Osteoblast (primary cell): ENCODE results near the gene FGF9. TPM values are rescaled to one million over a fixed set of nuclear protein-coding genes. Genes with fewer than 3 reads are reported as not detected.

Experiments
- DNase-seq: peaks from one replicate; pipeline ENCODE4 v3.0.0; 2011; ENCODE audit warnings: low spot score, mixed read lengths; ENCODE audit not compliant: insufficient read length; ENCODE audit errors: missing footprints
- H2AFZ ChIP-seq: 2 replicates; pipeline ENCODE4 v1.6.0; 2011; ENCODE audit warnings: mild to moderate bottlenecking, low read length
- H3K27ac ChIP-seq: 2 replicates; pipeline ENCODE4 v1.5.1; 2011; ENCODE audit warnings: mild to moderate bottlenecking, low read depth, low read length, moderate library complexity
- H3K27me3 ChIP-seq: 2 replicates; pipeline ENCODE4 v1.6.0; 2012; ENCODE audit warnings: mild to moderate bottlenecking, control low read depth, inconsistent platforms, low read length, moderate library complexity; ENCODE audit not compliant: insufficient read depth
- H3K36me3 ChIP-seq: 2 replicates; pipeline ENCODE4 v1.5.1; 2011; ENCODE audit warnings: mild to moderate bottlenecking, low read length, control low read depth, moderate library complexity; ENCODE audit not compliant: insufficient read depth
- H3K4me1 ChIP-seq: 2 replicates; pipeline ENCODE4 v1.5.1; 2011; ENCODE audit warnings: mild to moderate bottlenecking, low read length, control low read depth, moderate library complexity; ENCODE audit not compliant: insufficient read depth
- H3K4me2 ChIP-seq: 2 replicates; pipeline ENCODE4 v1.6.0; 2011; ENCODE audit warnings: mild to moderate bottlenecking, low read length; ENCODE audit not compliant: insufficient read depth
- H3K4me3 ChIP-seq: fragments of 200-600 bp; sonication (generic); 3 replicates; pipeline ENCODE4 v1.5.1; 2012; ENCODE audit warnings: mild to moderate bottlenecking, low read length, inconsistent platforms; ENCODE audit not compliant: insufficient read depth
- H3K79me2 ChIP-seq: 2 replicates; pipeline ENCODE4 v1.6.0; 2012; ENCODE audit warnings: mild to moderate bottlenecking, low read length, control low read depth, inconsistent platforms; ENCODE audit not compliant: insufficient read depth
- H3K9me3 ChIP-seq: 2 replicates; pipeline ENCODE4 v1.5.1; 2011; ENCODE audit warnings: low read depth, low read length, control low read depth
- H4K20me1 ChIP-seq: 2 replicates; pipeline ENCODE4 v1.6.0; 2012; ENCODE audit warnings: mild to moderate bottlenecking, low read length, control low read depth; ENCODE audit not compliant: insufficient read depth
- total RNA-seq: library from RNA; depleted of rRNA; stranded (reverse); fragments of >200 nt; gene quantifications from 2 replicates; pipeline ENCODE4 v1.2.3, GENCODE V29; 2012
- TF ChIP-seq, protein P1 (sequence below): IDR thresholded peaks from 2 replicates; pipeline ENCODE4 v1.5.1; 2011; ENCODE audit warnings: mild to moderate bottlenecking, low read depth, low read length, moderate library complexity; ENCODE audit errors: extremely low read depth

Gene FGF9
- not detected in 2 replicates for total RNA-seq

DNA sequence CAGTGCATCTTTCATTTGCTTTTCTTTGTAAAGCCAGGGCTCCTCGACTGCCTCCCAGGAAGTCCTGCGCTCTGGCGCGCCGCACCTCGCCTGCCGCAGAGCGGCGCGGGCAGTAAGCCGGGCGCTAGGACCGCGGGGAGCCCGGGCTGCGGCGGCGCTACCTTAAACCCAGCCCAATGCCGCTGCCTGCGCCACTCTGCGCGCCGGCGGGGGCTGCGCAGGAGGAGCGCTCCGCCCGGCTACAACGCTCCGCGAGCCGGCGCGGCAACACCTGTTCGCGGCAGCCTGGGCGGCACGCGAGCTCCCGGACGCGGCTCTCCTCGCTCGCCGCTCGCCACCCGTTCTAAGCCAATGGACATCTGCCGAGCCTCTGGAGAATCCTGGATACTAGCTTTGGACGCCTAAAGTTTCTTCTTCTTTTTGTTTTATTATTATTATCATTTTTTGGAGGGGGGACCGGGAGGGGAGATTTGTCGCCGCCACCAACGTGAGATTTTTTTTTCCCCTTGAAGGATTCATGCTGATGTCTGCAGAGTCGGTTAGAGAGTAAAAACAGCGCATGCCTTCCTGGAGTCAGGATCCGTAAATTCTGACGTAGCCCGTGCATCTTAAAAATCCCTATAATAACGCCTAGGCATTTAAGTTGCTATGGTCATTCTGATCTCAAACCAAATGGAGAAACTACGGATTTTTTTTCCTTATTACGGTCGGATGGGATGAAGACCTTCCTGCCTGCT is at the start of gene FGF9:
Gene FGF9, plus strand, starts transcription at position 191 of the 737 bp plus-strand sequence. CDS start 840 bp downstream, outside the sequence.
- no peak within 1 kb of the TSS for H3K27ac ChIP-seq
- H3K9me3 ChIP-seq: no peaks in the 10 kb centered on the region
- no peaks in the 10 kb centered on the region for H4K20me1 ChIP-seq
- H3K4me3 ChIP-seq: peak within 1 kb of the TSS; percentile 71
- no peaks in the 10 kb centered on the region for H3K36me3 ChIP-seq
- DNase-seq: peak; percentile 99
- TF ChIP-seq, protein P1, sequence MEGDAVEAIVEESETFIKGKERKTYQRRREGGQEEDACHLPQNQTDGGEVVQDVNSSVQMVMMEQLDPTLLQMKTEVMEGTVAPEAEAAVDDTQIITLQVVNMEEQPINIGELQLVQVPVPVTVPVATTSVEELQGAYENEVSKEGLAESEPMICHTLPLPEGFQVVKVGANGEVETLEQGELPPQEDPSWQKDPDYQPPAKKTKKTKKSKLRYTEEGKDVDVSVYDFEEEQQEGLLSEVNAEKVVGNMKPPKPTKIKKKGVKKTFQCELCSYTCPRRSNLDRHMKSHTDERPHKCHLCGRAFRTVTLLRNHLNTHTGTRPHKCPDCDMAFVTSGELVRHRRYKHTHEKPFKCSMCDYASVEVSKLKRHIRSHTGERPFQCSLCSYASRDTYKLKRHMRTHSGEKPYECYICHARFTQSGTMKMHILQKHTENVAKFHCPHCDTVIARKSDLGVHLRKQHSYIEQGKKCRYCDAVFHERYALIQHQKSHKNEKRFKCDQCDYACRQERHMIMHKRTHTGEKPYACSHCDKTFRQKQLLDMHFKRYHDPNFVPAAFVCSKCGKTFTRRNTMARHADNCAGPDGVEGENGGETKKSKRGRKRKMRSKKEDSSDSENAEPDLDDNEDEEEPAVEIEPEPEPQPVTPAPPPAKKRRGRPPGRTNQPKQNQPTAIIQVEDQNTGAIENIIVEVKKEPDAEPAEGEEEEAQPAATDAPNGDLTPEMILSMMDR: no peak
- H3K4me2 ChIP-seq: peak within 1 kb of the TSS; percentile 96
- peaks cover 18% of the 10 kb centered on the region for H3K4me1 ChIP-seq
- peaks cover 74% of the 10 kb centered on the region for H3K27me3 ChIP-seq
- H2AFZ ChIP-seq: peak within 1 kb of the TSS; percentile 81
- no peaks in the 10 kb centered on the region for H3K79me2 ChIP-seq

DNA sequence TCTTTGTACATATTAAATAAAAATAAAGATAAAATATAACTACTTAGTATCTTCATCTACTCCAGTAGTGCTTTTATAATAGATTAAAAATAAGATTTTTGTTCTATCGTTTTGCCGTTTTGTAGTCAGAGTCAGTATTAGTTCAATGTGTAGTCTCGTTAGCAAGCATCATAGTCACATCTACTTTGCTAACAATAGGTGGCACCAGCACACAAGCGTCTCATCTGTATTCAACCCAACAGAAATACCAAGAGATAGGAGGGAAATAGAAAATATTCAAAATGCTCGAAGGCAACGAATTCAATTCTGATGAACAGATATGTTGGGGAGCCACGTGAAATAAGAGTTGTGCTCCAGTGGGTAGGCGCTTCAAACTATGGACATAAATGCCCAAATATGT is 45.5 kb upstream of the FGF9 start:
- TF ChIP-seq, protein P1: peak; percentile 46
- no peaks in the 10 kb centered on the region for H4K20me1 ChIP-seq
- no peak overlapping the region for H3K4me2 ChIP-seq
- H3K9me3 ChIP-seq: no peaks in the 10 kb centered on the region
- no peaks in the 10 kb centered on the region for H3K4me1 ChIP-seq
- no peaks in the 10 kb centered on the region for H3K36me3 ChIP-seq
- H3K27me3 ChIP-seq: no peaks in the 10 kb centered on the region
- H3K27ac ChIP-seq: no peak overlapping the region
- no peaks in the 10 kb centered on the region for H3K79me2 ChIP-seq
- DNase-seq: no peak
- no peak overlapping the region for H2AFZ ChIP-seq
- H3K4me3 ChIP-seq: no peak overlapping the region

DNA sequence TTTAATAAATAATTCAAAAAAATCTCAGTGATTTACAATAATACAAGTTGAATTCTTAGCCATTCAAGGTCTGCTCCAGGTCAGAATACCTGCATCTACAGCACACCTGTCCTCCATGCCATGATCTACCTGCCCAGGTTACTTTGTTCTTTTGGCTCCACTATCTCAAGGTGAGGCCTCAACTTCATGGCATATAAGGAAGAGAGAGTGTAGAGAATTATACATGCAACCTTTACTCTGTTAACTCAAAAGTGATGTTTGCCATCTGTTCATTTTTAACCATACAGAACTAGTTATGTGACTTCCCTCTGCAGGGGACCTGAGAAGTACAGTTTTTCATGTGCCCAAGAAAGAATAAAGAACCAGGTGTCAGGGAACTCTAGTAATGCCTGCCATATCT is 38.7 kb upstream of the FGF9 start:
- H4K20me1 ChIP-seq: no peaks in the 10 kb centered on the region
- TF ChIP-seq, protein P1: no peak
- no peak overlapping the region for H3K4me3 ChIP-seq

DNA sequence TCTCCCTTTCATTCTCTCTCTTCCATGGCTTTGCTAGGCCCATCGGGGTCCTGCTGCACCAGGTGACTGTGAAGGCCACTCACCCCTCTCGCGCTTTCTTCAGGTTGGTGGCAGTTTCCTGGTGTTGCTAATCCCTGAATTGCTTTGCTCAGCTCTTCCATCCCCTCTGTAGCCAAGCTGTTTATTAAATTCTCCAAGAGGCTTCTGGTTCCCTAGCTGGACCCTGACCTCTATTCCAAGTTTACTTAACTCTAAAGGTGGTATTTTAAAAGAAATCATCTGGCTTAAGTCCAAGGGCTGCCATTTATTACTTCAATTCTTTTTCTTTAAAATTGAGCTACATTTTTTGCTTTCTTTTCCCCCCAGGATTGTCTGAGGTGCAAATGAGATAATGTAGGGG is 34.2 kb upstream of the FGF9 start:
- H3K4me3 ChIP-seq: no peak overlapping the region
- no peaks in the 10 kb centered on the region for H3K9me3 ChIP-seq
- TF ChIP-seq, protein P1: no peak
- no peaks in the 10 kb centered on the region for H3K4me1 ChIP-seq
- no peak overlapping the region for H3K4me2 ChIP-seq
- H3K27me3 ChIP-seq: no peaks in the 10 kb centered on the region
- no peaks in the 10 kb centered on the region for H3K36me3 ChIP-seq
- H4K20me1 ChIP-seq: no peaks in the 10 kb centered on the region
- H3K79me2 ChIP-seq: no peaks in the 10 kb centered on the region
- no peak overlapping the region for H3K27ac ChIP-seq
- no peak overlapping the region for H2AFZ ChIP-seq
- DNase-seq: no peak

More for the DNA sequence above, 38.7 kb upstream of the FGF9 start:
- Histone ChIP-seq H3K27ac (no peak overlapping the region), H2AFZ (no peak overlapping the region), H3K27me3 (no peaks in the 10 kb centered on the region), H3K79me2 (no peaks in the 10 kb centered on the region), H3K4me2 (no peak overlapping the region), H3K4me1 (no peaks in the 10 kb centered on the region), H3K9me3 (no peaks in the 10 kb centered on the region), H3K36me3 (no peaks in the 10 kb centered on the region)
- no peak for DNase-seq
